Eye (tissue), 1 donor: ENCODE results near the gene FUBP3.

Source experiments
- DNase-seq: peaks from one replicate; pipeline ENCODE4 v3.0.0-alpha.2; 2015

The FUBP3 gene

GRCh38 chr9:130578865-130579737, at the start of gene FUBP3:
FUBP3 (plus strand) TSS chr9:130579577; CDS start chr9:130579681, 104 bp downstream.
- peak; percentile 96 for DNase-seq

- no peak for DNase-seq
Observed at GRCh38 chr9:130530938-130531337, 48.4 kb upstream of the FUBP3 start.

GRCh38 chr9:130531670-130532069, 47.7 kb upstream of the FUBP3 start:
- DNase-seq, result no peak

GRCh38 chr9:130532426-130533080, 46.8 kb upstream of the FUBP3 start:
- DNase-seq, result no peak

DNA sequence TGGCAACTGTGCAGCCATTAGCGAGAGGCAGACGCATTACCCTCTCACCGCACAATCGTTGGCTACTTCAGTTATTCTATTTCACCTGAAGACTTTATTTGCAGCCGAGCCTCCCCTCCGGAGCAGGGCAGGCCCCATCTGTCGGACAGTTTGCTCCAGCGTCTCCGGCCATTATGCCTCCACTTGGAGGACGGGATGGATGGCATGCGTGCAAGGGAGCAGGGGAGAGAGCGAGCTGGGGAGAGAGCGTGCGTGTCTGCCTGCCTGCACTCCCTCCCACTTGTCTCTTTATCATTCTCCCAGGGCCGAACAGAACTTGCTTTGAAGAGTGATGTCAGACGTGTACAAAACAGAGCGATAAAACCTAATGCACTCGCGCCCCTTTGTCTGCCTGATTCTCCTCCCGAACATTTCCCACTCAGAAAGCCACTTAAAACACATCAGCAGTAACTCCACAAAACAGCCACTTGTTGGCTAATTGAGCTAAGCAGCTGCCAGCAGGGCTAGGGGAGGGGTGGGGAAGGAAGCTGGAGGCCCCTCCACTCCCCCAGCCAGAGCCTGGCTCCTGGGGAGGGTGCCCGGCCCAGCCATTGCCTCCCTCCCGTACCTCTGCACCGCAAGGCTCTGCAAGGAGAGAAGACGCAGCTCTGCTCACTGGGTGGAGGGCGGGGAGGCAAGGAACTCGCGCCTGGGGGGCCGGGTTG, 43.4 kb upstream of the FUBP3 start:
- DNase-seq, result peak; percentile 81

GRCh38 chr9:130536701-130537107, 42.7 kb upstream of the FUBP3 start:
- no peak for DNase-seq

GRCh38 chr9:130537346-130538050, 41.9 kb upstream of the FUBP3 start:
- no peak for DNase-seq

DNA sequence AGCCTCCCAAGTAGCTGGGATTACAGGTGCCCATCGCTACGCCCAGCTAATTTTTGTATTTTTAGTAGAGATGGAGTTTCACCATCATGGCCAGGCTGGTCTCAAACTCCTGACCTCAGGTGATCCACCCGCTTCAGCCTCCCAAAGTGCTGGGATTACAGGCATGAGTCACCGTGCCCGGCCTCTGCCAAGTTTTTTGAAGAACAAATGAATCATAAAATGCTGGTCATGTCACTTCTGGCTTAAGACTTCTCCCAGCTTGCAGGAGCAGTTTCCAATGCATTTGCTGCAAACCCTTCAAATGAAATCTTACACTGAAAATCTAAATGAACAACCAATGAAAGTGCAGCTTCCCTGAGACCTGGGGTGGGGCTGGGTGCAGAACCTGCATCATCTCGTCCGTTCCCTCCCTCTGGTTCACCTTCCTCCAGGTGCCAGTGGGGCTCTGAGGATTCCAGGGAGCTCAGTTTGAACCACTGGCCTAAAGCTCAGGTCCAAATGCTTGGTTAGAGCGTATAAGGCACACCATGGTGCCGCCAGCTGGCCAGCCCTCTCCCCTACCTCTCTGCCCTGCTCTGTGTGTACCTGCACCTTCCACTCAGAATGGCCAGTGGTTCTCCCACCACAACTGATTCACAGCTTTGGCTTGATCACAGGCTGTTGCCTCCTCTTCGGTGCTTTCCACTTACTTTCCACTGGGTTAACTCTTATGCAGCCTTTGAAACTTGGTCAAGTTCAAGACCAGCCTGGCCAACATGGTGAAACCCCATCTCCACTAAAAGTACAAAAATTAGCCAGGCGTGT, 39.8 kb upstream of the FUBP3 start:
- no peak for DNase-seq

DNA sequence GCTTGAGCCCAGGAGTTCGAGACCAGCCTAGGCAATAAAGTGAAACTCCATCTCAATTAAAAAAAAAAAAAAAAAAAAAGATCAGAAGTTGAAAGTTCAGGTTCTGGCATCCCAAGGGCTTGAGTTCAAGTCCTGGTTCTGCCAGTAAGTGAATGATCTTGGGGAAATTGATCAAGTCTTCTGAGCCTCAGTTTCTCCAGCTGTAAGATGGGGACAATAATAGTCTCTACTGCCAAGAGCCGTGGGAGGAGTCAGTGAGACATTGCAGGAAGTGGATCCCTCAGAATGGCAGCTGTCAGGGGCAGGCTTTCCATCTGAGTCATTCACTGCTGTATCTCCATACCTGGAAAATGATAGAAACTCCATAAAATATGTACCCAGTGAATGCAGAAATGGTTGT, 37.8 kb upstream of the FUBP3 start:
- no peak for DNase-seq

DNA sequence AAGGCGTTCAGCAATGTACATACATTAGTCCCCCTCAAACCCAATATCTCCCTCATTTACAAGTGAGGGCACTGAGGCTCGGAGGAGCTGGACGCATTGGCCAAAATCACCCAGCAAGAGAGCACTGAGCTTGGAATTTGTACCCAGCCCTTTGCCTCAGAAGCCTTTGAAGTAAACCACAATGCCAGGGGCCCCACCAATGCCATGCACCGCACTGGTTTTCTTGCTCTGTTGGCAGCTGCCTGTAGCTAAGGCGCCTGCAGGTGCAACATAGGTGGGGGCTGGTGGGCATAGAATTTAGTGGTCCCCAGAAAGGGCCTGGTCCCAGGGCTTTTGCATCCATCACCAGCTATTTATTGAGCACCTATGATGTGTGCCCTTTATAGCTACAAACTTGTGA, 37.3 kb upstream of the FUBP3 start:
- DNase-seq, result no peak

- no peak for DNase-seq
Observed at GRCh38 chr9:130542457-130543228, 36.7 kb upstream of the FUBP3 start.

DNA sequence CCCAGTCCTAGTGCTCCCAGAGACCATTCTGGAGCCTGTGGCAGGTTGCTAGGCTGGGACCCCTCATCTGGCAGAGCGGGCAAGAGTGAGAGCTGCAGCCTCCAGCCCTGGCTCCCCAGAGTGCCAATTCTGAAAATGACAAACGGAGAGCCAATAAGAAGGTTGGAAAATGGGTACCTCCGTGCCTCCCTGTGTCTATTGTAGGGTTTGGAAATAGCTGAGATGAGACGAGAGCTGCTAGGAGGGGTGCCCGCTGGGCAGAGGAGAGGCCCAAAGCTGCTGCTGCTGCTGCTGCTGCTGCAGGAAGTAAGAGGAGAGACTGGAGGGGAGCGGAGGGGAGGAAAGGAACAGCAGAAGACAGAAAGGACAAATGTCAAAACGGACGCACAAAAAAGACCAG, 36.0 kb upstream of the FUBP3 start:
- DNase-seq, result no peak

DNA sequence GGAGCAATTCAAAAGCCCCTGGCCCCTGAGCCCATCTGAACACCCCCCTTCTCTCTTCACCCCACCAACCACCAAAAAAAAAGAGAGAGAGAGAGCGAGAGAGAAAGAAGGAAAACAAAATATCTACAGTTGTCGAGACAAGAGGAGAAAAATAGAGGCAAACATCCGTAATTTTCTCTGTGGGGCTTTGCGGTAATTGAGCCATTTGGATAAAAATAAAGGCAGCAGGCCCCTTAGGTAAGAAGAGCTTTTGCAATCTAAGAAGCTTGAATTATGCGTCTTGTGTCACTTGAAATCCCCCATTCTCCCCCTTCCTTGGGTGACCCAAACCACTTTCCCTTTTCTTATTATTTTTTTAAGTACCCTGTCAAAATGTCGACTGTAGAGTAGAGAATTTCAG, 35.5 kb upstream of the FUBP3 start:
- no peak for DNase-seq

- DNase-seq, result no peak
Observed at GRCh38 chr9:130544364-130544763, 35.0 kb upstream of the FUBP3 start.

GRCh38 chr9:130548103-130548502, 31.3 kb upstream of the FUBP3 start:
- DNase-seq, result no peak

DNA sequence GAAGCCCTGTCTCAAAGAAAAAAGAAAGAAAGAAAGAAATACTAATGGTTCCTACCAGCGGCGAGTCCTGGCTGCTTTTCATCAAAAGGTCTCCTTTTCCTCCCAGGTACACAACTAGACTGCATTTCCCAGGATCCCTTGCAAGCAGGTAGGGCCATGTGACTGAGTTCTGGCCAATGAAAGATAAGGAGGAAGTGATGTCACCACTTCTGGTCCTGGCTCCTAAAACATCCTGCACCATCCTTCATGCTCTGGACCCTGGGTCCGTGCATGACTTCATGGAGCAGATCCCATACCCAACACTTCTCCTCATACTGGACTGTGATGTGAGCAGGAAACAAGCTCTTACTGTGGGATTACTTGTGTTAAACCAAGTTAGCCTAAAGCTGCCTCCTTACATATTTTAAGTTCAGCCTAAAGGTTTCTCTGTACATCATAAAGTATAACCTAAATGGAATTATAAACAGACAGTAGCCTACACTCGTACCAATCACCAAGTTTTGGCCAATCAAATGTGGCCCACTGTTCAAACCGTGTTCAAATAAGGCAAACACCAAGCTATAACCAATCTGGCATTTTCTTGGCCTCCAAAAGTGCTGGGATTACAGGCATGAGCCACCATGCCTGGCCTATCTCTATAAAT, 30.2 kb upstream of the FUBP3 start:
- DNase-seq, result no peak

DNA sequence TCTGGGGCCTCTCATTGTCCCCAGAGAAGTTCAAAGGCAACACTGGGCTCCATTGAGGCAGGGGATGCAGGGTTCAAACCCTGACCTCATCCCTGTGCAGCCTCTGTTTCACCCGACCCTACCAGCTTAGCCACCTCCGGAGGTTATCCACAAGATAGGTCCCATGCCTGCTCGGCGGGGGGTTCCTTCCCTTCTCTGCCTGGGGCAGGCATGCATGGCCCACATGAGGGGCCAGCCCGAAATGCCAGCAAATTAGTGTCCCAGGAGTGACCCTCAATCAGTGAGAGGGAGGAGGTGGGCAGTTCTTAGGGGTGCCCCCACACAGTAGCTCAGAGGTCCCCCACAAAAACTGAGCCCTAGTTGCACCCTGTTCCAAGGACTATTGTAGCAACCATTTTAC, 24.8 kb upstream of the FUBP3 start:
- DNase-seq, result no peak

- DNase-seq, result no peak
Observed at GRCh38 chr9:130555061-130555460, 24.3 kb upstream of the FUBP3 start.

DNA sequence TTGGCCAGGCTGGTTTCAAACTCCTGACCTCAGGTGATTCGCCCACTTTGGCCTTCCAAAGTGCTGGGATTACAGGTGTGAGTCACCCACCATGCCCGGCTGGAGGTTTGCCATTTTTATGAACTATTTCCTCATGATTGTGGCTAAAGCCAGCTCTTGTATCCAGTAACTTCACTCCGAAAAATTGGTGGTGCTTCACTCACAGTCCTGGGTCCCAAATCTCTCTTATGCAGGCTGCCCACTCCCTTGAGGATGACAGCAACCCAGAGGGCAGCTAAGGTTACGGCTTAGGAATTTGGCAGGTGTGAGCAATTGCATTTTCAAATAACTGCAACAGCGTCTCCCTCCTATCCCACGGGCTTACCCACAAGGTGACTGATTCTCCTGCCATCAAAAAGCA, 23.4 kb upstream of the FUBP3 start:
- no peak for DNase-seq

GRCh38 chr9:130556396-130557076, 22.8 kb upstream of the FUBP3 start:
- DNase-seq, result no peak
